Measurements from ENCODE around the gene PHOX2B.

- TF ChIP-seq SP1 (IDR thresholded peaks at IDR 0.05) = no peak
- no peak for TF ChIP-seq ELF4 (IDR thresholded peaks at IDR 0.05)
- TF ChIP-seq BHLHE40 (IDR thresholded peaks at IDR 0.05; ENCODE audit: borderline replicate concordance) = no peak
- no peak for TF ChIP-seq PKNOX1 (IDR thresholded peaks at IDR 0.05)
- no peak for TF ChIP-seq LEF1 (IDR thresholded peaks at IDR 0.05; ENCODE audit: borderline replicate concordance)
- TF ChIP-seq FOXA1 (IDR thresholded peaks at IDR 0.05) = no peak
Measured at GRCh38 chr4:41750626-41751448, 2.3 kb upstream of the PHOX2B start.

All from HEK293T (cell line).